Spleen (tissue), 11 donors: ENCODE measurements around the gene CHCHD6. TPM values are rescaled to one million over a fixed set of nuclear protein-coding genes. Genes with fewer than 3 reads are reported as not detected.

ENCODE experiments used
- DNase-seq: peaks from one replicate; pipeline ENCODE4 v3.0.0-alpha.2; 2020
- H3K27ac ChIP-seq, 8 donors: fragments of 200-600 bp; sonication (generic) in 7 of 8; 1 replicate in 4 of 8; 2 replicates in 4 of 8; pipeline versions ENCODE4 v1.5.0 to v1.8.0; 2016 to 2021; ENCODE audit warnings: inconsistent platforms in 4 of 8, mild to moderate bottlenecking in 4 of 8, moderate library complexity in 1 of 8
- H3K27me3 ChIP-seq, 7 donors: fragments of 200-600 bp; sonication (generic) in 6 of 7; replicated peaks in 1 of 7; 1 replicate in 4 of 7; 2 replicates in 3 of 7; pipeline versions ENCODE4 v1.5.0 to v1.8.0; 2016 to 2021; ENCODE audit warnings: inconsistent platforms in 3 of 7, mild to moderate bottlenecking in 1 of 7
- H3K36me3 ChIP-seq, 6 donors: fragments of 200-600 bp; sonication (generic) in 5 of 6; 1 replicate in 4 of 6; 2 replicates in 2 of 6; pipeline versions ENCODE4 v1.5.0 to v1.8.0; 2016 to 2021; ENCODE audit warnings: inconsistent platforms in 2 of 6
- H3K4me1 ChIP-seq, 6 donors: fragments of 200-600 bp; sonication (generic) in 5 of 6; 1 replicate in 3 of 6; 2 replicates in 3 of 6; pipeline versions ENCODE4 v1.5.0 to v1.8.0; 2016 to 2021; ENCODE audit warnings: inconsistent platforms in 3 of 6
- H3K4me3 ChIP-seq, 8 donors: fragments of 200-600 bp; sonication (generic) in 7 of 8; 1 replicate in 4 of 8; 2 replicates in 4 of 8; pipeline versions ENCODE4 v1.5.0 to v1.8.0; 2016 to 2021; ENCODE audit warnings: inconsistent platforms in 4 of 8, mild to moderate bottlenecking in 4 of 8, moderate library complexity in 2 of 8
- H3K9me3 ChIP-seq, 8 donors: fragments of 200-600 bp; sonication (generic) in 7 of 8; 1 replicate in 4 of 8; 2 replicates in 4 of 8; pipeline versions ENCODE4 v1.5.0 to v1.8.0; 2016 to 2021; ENCODE audit warnings: inconsistent platforms in 4 of 8
- CTCF ChIP-seq, 11 experiments: fragments of 200-600 bp in 7 of 11; fragments of 450-650 bp in 4 of 11; sonication (generic) in 4 of 11; IDR thresholded peaks in 8 of 11; conservative IDR thresholded peaks in 3 of 11; 1 replicate in 7 of 11; 2 replicates in 4 of 11; pipeline versions ENCODE4 v1.4.0 to v1.8.0; 2016 to 2021; ENCODE audit warnings: antibody characterized with exemption in 11 of 11, inconsistent platforms in 4 of 11, mild to moderate bottlenecking in 1 of 11
- POLR2A ChIP-seq, 3 donors: fragments of 450-650 bp; IDR thresholded peaks; one replicate each; pipeline ENCODE4 v1.5.1; 2017; ENCODE audit warnings: antibody characterized with exemption in 3 of 3, mild to moderate bottlenecking in 1 of 3
- POLR2AphosphoS5 ChIP-seq, 3 donors: sonication (generic); formaldehyde crosslinking; IDR thresholded peaks; one replicate each; pipeline ENCODE4 v1.5.1; 2017; ENCODE audit warnings: antibody characterized with exemption in 3 of 3
- WGBS, 5 donors: extraction: QIAGEN DNeasy Blood & Tissue Kit in 3 of 5; methylation state at CpG; one replicate each; pipeline versions ENCODE4 v1.1.5 to v1.1.7; 2013 to 2018; 5-methylcytosine and 5-hydroxymethylcytosine counted together
- intact Hi-C: fragments of 100-400 bp; cut with DNase I; formaldehyde crosslinking; loops from one replicate; pipeline ENCODE4 v1.15.0; 2023; ENCODE audit warnings: low total_unique reads
- polyA plus RNA-seq, 3 donors: library from polyadenylated mRNA; stranded (reverse); fragments of 200-250 nt; gene quantifications; one replicate each; pipeline ENCODE4 v1.2.1, GENCODE V29; 2013
- total RNA-seq, 7 donors: library from RNA; depleted of rRNA in 3 of 7; stranded (reverse); fragments of >200 nt in 3 of 7; fragmentation: NEBNext Ultra II Directional in 4 of 7; extraction: Animal tissue kit (Norgen Biotek cat#: 25700) in 4 of 7; gene quantifications; one replicate each; pipeline versions ENCODE4 v1.1.0 to v1.2.1, GENCODE V29; 2016 to 2021
- donor health status: healthy with polysubstance abuse.
- donor health status: DM: no; HTN: no; CAD: no; lungs with moderate emphysema.
- donor health status: DM: no; HTN: no; CAD: no.
- donor health status: Bipolar disorder and iron deficiency.
- donor health status: healthy.
- donor health status: DM: no; HTN: no; CAD: no.
- donor health status: DM: yes; HTN: yes; CAD: no.

Gene CHCHD6
- total and polyA plus RNA-seq, 10 donors: 6.3 to 39.1 (median 11.8) TPM

GRCh38 chr3:126677862-126678503 lies 26.1 kb upstream of the CHCHD6 start:
- Histone ChIP-seq H3K9me3 (peaks cover 0 to 18% (median 15%) of the 10 kb centered on the region in 8 donors), H3K4me3 (no peak overlapping the region), H3K4me1 (peaks cover 0 to 20% (median 8%) of the 10 kb centered on the region in 6 donors), H3K27ac (no peak overlapping the region), H3K36me3 (no peaks in the 10 kb centered on the region), H3K27me3 (peaks cover 0 to 33% (median 0%) of the 10 kb centered on the region in 7 donors)
- TF ChIP-seq CTCF (IDR thresholded peaks at IDR 0.05 in 8 of 11, conservative IDR thresholded peaks at IDR 0.05 in 3 of 11) (no peak), POLR2A (IDR thresholded peaks at IDR 0.05) (no peak), POLR2AphosphoS5 (IDR thresholded peaks at IDR 0.05) (no peak)
- DNase-seq: peak; percentile 51
- WGBS, 5 donors: 85 to 94% (median 88%) methylated on average over 8 to 13 of the region's 13 CpGs
- intact Hi-C loops: loop anchor here (5.0 kb wide), 1 partner anchor 869 kb away; no protein-coding TSS in a partner anchor

- peak overlapping the region in 1 of 8 donors; percentile 45 for H3K4me3 ChIP-seq
- 19 to 35% (median 29%) methylated on average over 20 to 30 of the region's 30 CpGs for WGBS, 5 donors
- peaks cover 0 to 33% (median 0%) of the 10 kb centered on the region in 7 donors for H3K27me3 ChIP-seq
- peaks cover 0 to 28% (median 11%) of the 10 kb centered on the region in 6 donors for H3K4me1 ChIP-seq
- TF ChIP-seq CTCF (IDR thresholded peaks at IDR 0.05 in 8 of 11, conservative IDR thresholded peaks at IDR 0.05 in 3 of 11) (no peak), POLR2A (IDR thresholded peaks at IDR 0.05) (no peak), POLR2AphosphoS5 (IDR thresholded peaks at IDR 0.05) (no peak)
- DNase-seq: peak; percentile 70
- no peak overlapping the region for H3K27ac ChIP-seq
- peaks cover 0 to 11% (median 8%) of the 10 kb centered on the region in 8 donors for H3K9me3 ChIP-seq
- H3K36me3 ChIP-seq: no peaks in the 10 kb centered on the region
- intact Hi-C loops: loop anchor here (5.0 kb wide), 1 partner anchor 868 kb away; no protein-coding TSS in a partner anchor
Measured at GRCh38 chr3:126678693-126679317, 25.2 kb upstream of the CHCHD6 start.

- peaks cover 0 to 5% (median 2%) of the 10 kb centered on the region in 8 donors for H3K9me3 ChIP-seq
- H3K36me3 ChIP-seq: no peaks in the 10 kb centered on the region
- H3K27me3 ChIP-seq: peaks cover 0 to 33% (median 0%) of the 10 kb centered on the region in 7 donors
- intact Hi-C loops: loop anchor here (5.0 kb wide), 1 partner anchor 868 kb away; no protein-coding TSS in a partner anchor
- no peak overlapping the region for H3K27ac ChIP-seq
- H3K4me3 ChIP-seq: peak overlapping the region in 1 of 8 donors; percentile 45
- TF ChIP-seq POLR2AphosphoS5 (IDR thresholded peaks at IDR 0.05): peak in 2 of 3 donors; percentile 36 to 41
- TF ChIP-seq POLR2A (IDR thresholded peaks at IDR 0.05): no peak
- peak; percentile 84 to 99 (median 96) for TF ChIP-seq CTCF (IDR thresholded peaks at IDR 0.05 in 8 of 11, conservative IDR thresholded peaks at IDR 0.05 in 3 of 11)
- 5 to 12% (median 6%) methylated on average over 10 to 20 of the region's 20 CpGs for WGBS, 5 donors
- peaks cover 0 to 33% (median 14%) of the 10 kb centered on the region in 6 donors for H3K4me1 ChIP-seq
- peak; percentile 93 for DNase-seq
Measured at GRCh38 chr3:126679318-126679751, 24.7 kb upstream of the CHCHD6 start.
